Liver (tissue), 9 donors: Measurements from ENCODE around the gene AGTRAP. TPM values are rescaled to one million over a fixed set of nuclear protein-coding genes. Genes with fewer than 3 reads are reported as not detected.

Experiments
- DNase-seq: peaks from one replicate; pipeline ENCODE4 v3.0.0-alpha.2; 2017; ENCODE audit warnings: low spot score
- H3K27ac ChIP-seq, 2 donors: one replicate each; pipeline ENCODE4 v1.7.0; 2013; ENCODE audit warnings: inconsistent platforms in 2 of 2, low read length in 2 of 2, control low read depth in 1 of 2, low read depth in 1 of 2, mild to moderate bottlenecking in 1 of 2
- H3K27me3 ChIP-seq, 4 donors: one replicate each; pipeline versions ENCODE4 v1.6.1 to v1.7.0; 2013; ENCODE audit warnings: low read length in 3 of 4, inconsistent platforms in 1 of 4, mild to moderate bottlenecking in 1 of 4, moderate library complexity in 1 of 4; ENCODE audit not compliant: control insufficient read depth in 4 of 4, insufficient read depth in 4 of 4
- H3K36me3 ChIP-seq, 4 donors: one replicate each; pipeline versions ENCODE4 v1.6.1 to v1.7.0; 2013; ENCODE audit warnings: low read length in 3 of 4, mild to moderate bottlenecking in 3 of 4, low read depth in 1 of 4, moderate library complexity in 1 of 4; ENCODE audit not compliant: control insufficient read depth in 4 of 4, insufficient read depth in 3 of 4
- H3K4me1 ChIP-seq, 4 donors: one replicate each; pipeline versions ENCODE4 v1.6.1 to v1.7.0; 2013; ENCODE audit warnings: low read length in 3 of 4, mild to moderate bottlenecking in 3 of 4, moderate library complexity in 1 of 4; ENCODE audit not compliant: control insufficient read depth in 4 of 4, insufficient read depth in 4 of 4
- H3K4me3 ChIP-seq, 3 donors: one replicate each; pipeline versions ENCODE4 v1.6.1 to v1.7.0; 2013; ENCODE audit warnings: low read length in 3 of 3, control low read depth in 1 of 3, low read depth in 1 of 3, mild to moderate bottlenecking in 1 of 3
- H3K9ac ChIP-seq, 2 donors: one replicate each; pipeline ENCODE4 v1.7.0; 2013; ENCODE audit warnings: low read length in 2 of 2, mild to moderate bottlenecking in 2 of 2, moderate library complexity in 2 of 2, control low read depth in 1 of 2, low read depth in 1 of 2
- H3K9me3 ChIP-seq, 4 donors: one replicate each; pipeline versions ENCODE4 v1.6.1 to v1.7.0; 2013; ENCODE audit warnings: low read length in 3 of 4; ENCODE audit not compliant: control insufficient read depth in 4 of 4
- ATF3 ChIP-seq: IDR thresholded peaks from 2 replicates; pipeline ENCODE4 v1.6.1; 2016; ENCODE audit warnings: antibody characterized with exemption
- CTCF ChIP-seq: fragments of 150-350 bp; IDR thresholded peaks from 2 replicates; pipeline ENCODE4 v1.5.1; 2017; ENCODE audit warnings: improper control_type of control experiment, low read depth, low read length; ENCODE audit not compliant: missing input control
- EGR1 ChIP-seq, 2 donors: IDR thresholded peaks; 2 replicates each; pipeline ENCODE4 v1.6.1; 2016 to 2018; ENCODE audit warnings: antibody characterized with exemption in 2 of 2, low read depth in 2 of 2
- FOXA2 ChIP-seq: IDR thresholded peaks from 2 replicates; pipeline ENCODE4 v1.6.1; 2016; ENCODE audit warnings: antibody characterized with exemption
- GABPA ChIP-seq, 2 donors: IDR thresholded peaks in 1 of 2; conservative IDR thresholded peaks in 1 of 2; 2 replicates each; pipeline ENCODE4 v1.6.1; 2016; ENCODE audit warnings: antibody characterized with exemption in 2 of 2, mild to moderate bottlenecking in 1 of 2, moderate library complexity in 1 of 2
- HNF4A ChIP-seq, 2 donors: conservative IDR thresholded peaks; 2 replicates each; pipeline ENCODE4 v1.6.1; 2016; ENCODE audit warnings: antibody characterized with exemption in 2 of 2, mild to moderate bottlenecking in 2 of 2
- HNF4G ChIP-seq: IDR thresholded peaks from 2 replicates; pipeline ENCODE4 v1.6.1; 2016; ENCODE audit warnings: antibody characterized with exemption
- JUND ChIP-seq, 2 donors: IDR thresholded peaks; 2 replicates each; pipeline ENCODE4 v1.6.1; 2016; ENCODE audit warnings: antibody characterized with exemption in 2 of 2
- NR2F2 ChIP-seq: IDR thresholded peaks from 2 replicates; pipeline ENCODE4 v1.6.1; 2016; ENCODE audit warnings: antibody characterized with exemption
- RAD21 ChIP-seq, 2 donors: IDR thresholded peaks; 2 replicates each; pipeline ENCODE4 v1.6.1; 2016; ENCODE audit warnings: antibody characterized with exemption in 2 of 2, mild to moderate bottlenecking in 2 of 2
- RXRA ChIP-seq, 2 donors: IDR thresholded peaks; 2 replicates each; pipeline ENCODE4 v1.6.1; 2017 to 2018; ENCODE audit warnings: antibody characterized with exemption in 2 of 2, mild to moderate bottlenecking in 1 of 2
- SP1 ChIP-seq: IDR thresholded peaks from 2 replicates; pipeline ENCODE4 v1.6.1; 2018; ENCODE audit warnings: antibody characterized with exemption, mild to moderate bottlenecking
- TAF1 ChIP-seq: conservative IDR thresholded peaks from 2 replicates; pipeline ENCODE4 v1.6.1; 2016; ENCODE audit warnings: antibody characterized with exemption, mild to moderate bottlenecking
- YY1 ChIP-seq: IDR thresholded peaks from 2 replicates; pipeline ENCODE4 v1.6.1; 2016; ENCODE audit warnings: antibody characterized with exemption, mild to moderate bottlenecking
- WGBS: extraction: QIAGEN DNeasy Blood & Tissue Kit; methylation state at CpG from one replicate; pipeline ENCODE4 v1.1.7; 2013; 5-methylcytosine and 5-hydroxymethylcytosine counted together
- polyA plus RNA-seq, 2 donors: library from polyadenylated mRNA; stranded (reverse) in 1 of 2; unstranded in 1 of 2; fragments of 200-250 nt in 1 of 2; fragments of >200 nt in 1 of 2; fragmentation: Nextera tagmentation in 1 of 2; extraction: Ambion mirVana in 1 of 2; gene quantifications; one replicate each; pipeline versions ENCODE4 v1.2.1 to v1.2.3, GENCODE V29; 2013 to 2015
- total RNA-seq, 2 donors: library from RNA; depleted of rRNA; stranded (reverse); fragments of >200 nt; gene quantifications; one replicate each; pipeline ENCODE4 v1.2.3, GENCODE V29; 2014
- TF ChIP-seq, protein P1 (sequence below): IDR thresholded peaks from 2 replicates; pipeline ENCODE4 v1.6.1; 2016; ENCODE audit warnings: antibody characterized with exemption
- TF ChIP-seq, protein P2 (sequence below): IDR thresholded peaks from 2 replicates; pipeline ENCODE4 v1.6.1; 2016; ENCODE audit warnings: antibody characterized with exemption
- donor health status: healthy.
- donor health status: healthy.
- donor health status: healthy.
- donor health status: healthy.
- donor health status: healthy.

AGTRAP gene
- total and polyA plus RNA-seq, 4 donors: 8.5 to 19.3 (median 17.5) TPM

DNA sequence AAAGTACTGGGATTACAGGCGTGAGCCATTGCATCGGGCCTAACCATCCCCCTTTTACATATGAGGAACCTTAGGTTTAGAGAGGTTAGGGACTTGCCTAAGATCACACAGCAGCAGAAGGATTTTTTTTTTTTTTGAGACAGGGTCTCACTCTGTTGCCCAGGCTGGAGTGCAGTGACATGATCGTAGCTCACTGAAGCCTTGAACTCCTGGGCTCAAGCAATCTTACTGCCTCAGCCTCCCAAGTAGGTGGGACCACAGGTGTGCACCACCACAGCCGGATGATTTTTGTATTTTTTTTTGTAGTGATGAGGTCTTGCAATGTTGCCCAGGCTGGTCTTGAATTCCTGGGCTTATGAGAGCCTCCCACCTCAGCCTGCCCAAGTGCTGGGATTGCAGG, 23.9 kb downstream of the AGTRAP start:
- H3K27me3 ChIP-seq: peaks cover 0 to 6% (median 0%) of the 10 kb centered on the region in 4 donors
- TF ChIP-seq, protein P1, sequence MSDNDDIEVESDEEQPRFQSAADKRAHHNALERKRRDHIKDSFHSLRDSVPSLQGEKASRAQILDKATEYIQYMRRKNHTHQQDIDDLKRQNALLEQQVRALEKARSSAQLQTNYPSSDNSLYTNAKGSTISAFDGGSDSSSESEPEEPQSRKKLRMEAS: no peak
- no peak overlapping the region for H3K9ac ChIP-seq
- no peaks in the 10 kb centered on the region for H3K36me3 ChIP-seq
- 92% methylated on average over 4 of the region's 4 CpGs for WGBS
- DNase-seq: no peak
- no peak overlapping the region for H3K4me3 ChIP-seq
- H3K27ac ChIP-seq: no peak overlapping the region
- H3K9me3 ChIP-seq: no peaks in the 10 kb centered on the region
- peaks cover 0 to 5% (median 0%) of the 10 kb centered on the region in 4 donors for H3K4me1 ChIP-seq

DNA sequence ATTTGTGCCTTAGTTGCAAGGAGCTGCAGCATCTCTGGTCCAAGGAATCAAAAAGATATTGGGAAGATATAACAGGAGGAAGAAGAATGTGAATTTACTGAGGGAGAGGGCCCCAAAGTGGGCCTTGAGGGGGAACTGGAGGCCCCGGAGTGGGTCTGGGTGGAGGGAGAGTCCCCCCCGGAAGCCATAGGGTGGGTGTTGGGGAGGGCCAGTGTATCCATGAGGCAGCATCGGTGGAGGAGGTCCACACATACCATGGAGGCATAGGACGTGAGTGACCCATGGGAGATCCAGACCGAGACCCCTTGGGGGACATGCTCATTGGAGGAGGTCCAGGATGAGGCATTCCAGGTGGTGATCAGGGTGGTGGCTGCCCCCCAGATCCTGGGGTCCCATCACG, 25.3 kb downstream of the AGTRAP start:
- no peak overlapping the region for H3K4me3 ChIP-seq
- no peaks in the 10 kb centered on the region for H3K36me3 ChIP-seq
- H3K27ac ChIP-seq: no peak overlapping the region
- H3K9me3 ChIP-seq: no peaks in the 10 kb centered on the region
- no peak overlapping the region for H3K9ac ChIP-seq
- peaks cover 0 to 5% (median 0%) of the 10 kb centered on the region in 4 donors for H3K4me1 ChIP-seq
- DNase-seq: no peak
- 84% methylated on average over 6 of the region's 6 CpGs for WGBS
- TF ChIP-seq SP1 (no peak), HNF4A (conservative IDR thresholded peaks at IDR 0.05) (no peak), HNF4G (no peak), TAF1 (no peak), ATF3 (no peak), JUND (IDR thresholded peaks at IDR 0.05) (no peak), GABPA (IDR thresholded peaks at IDR 0.05 in 1 of 2, conservative IDR thresholded peaks at IDR 0.05 in 1 of 2) (no peak), FOXA2 (no peak), RAD21 (IDR thresholded peaks at IDR 0.05) (no peak), CTCF (no peak)
- TF ChIP-seq, protein P2, sequence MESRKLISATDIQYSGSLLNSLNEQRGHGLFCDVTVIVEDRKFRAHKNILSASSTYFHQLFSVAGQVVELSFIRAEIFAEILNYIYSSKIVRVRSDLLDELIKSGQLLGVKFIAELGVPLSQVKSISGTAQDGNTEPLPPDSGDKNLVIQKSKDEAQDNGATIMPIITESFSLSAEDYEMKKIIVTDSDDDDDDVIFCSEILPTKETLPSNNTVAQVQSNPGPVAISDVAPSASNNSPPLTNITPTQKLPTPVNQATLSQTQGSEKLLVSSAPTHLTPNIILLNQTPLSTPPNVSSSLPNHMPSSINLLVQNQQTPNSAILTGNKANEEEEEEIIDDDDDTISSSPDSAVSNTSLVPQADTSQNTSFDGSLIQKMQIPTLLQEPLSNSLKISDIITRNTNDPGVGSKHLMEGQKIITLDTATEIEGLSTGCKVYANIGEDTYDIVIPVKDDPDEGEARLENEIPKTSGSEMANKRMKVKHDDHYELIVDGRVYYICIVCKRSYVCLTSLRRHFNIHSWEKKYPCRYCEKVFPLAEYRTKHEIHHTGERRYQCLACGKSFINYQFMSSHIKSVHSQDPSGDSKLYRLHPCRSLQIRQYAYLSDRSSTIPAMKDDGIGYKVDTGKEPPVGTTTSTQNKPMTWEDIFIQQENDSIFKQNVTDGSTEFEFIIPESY: no peak
- H3K27me3 ChIP-seq: peaks cover 0 to 6% (median 0%) of the 10 kb centered on the region in 4 donors

GRCh38 chr1:11761988-11762406, 26.1 kb downstream of the AGTRAP start, which contains the start of gene C1orf167:
TSS of gene C1orf167 (plus strand) at chr1:11762193. CDS start at chr1:11764401, 2,208 bp downstream.
- Histone ChIP-seq H3K27me3 (peaks cover 0 to 6% (median 0%) of the 10 kb centered on the region in 4 donors), H3K4me1 (peaks cover 0 to 5% (median 0%) of the 10 kb centered on the region in 4 donors), H3K9me3 (no peaks in the 10 kb centered on the region), H3K9ac (no peak within 1 kb of the TSS), H3K27ac (no peak within 1 kb of the TSS), H3K36me3 (no peaks in the 10 kb centered on the region), H3K4me3 (no peak within 1 kb of the TSS)
- 7% methylated on average over 29 of the region's 29 CpGs for WGBS
- peak; percentile 44 for DNase-seq
- TF ChIP-seq FOXA2 (no peak), RXRA (IDR thresholded peaks at IDR 0.05) (no peak), NR2F2 (no peak), YY1 (no peak), GABPA (IDR thresholded peaks at IDR 0.05 in 1 of 2, conservative IDR thresholded peaks at IDR 0.05 in 1 of 2) (no peak), EGR1 (IDR thresholded peaks at IDR 0.05; ENCODE audit: low read depth in 2 of 2) (no peak), JUND (IDR thresholded peaks at IDR 0.05) (no peak), ATF3 (no peak)
